GM19395 (cell line): Measurements from ENCODE around the gene RUNX1.

ENCODE experiments used
- ATAC-seq: cut with Tn5 transposase; IDR thresholded peaks from one replicate; pipeline ENCODE4 v1.9.1; 2021; ENCODE audit warnings: mild to moderate bottlenecking, moderate library complexity; ENCODE audit not compliant: unreplicated experiment

The RUNX1 gene

GRCh38 chr21:34836103-34836932 is 212.8 kb downstream of the RUNX1 start:
- no peak for ATAC-seq

- ATAC-seq = no peak
These were observed 213.6 kb downstream of the RUNX1 start for GRCh38 chr21:34835526-34835925.

- ATAC-seq = no peak
These were observed 214.1 kb downstream of the RUNX1 start for GRCh38 chr21:34834852-34835501.

- ATAC-seq = no peak
These were observed 214.8 kb downstream of the RUNX1 start for GRCh38 chr21:34834290-34834689.

- ATAC-seq = no peak
These were observed 215.6 kb downstream of the RUNX1 start for GRCh38 chr21:34833465-34833864.

- ATAC-seq = no peak
These were observed 218.5 kb downstream of the RUNX1 start for GRCh38 chr21:34830386-34831170.

- no peak for ATAC-seq
These were observed 221.5 kb downstream of the RUNX1 start for GRCh38 chr21:34827445-34828235.

- ATAC-seq = no peak
These were observed 222.3 kb downstream of the RUNX1 start for GRCh38 chr21:34826836-34827235.

GRCh38 chr21:34825948-34826548 is 223.1 kb downstream of the RUNX1 start:
- no peak for ATAC-seq

GRCh38 chr21:34825101-34825500 is 224.0 kb downstream of the RUNX1 start:
- ATAC-seq = no peak

GRCh38 chr21:34824314-34824713 is 224.8 kb downstream of the RUNX1 start:
- no peak for ATAC-seq

GRCh38 chr21:34822942-34823341 is 226.2 kb downstream of the RUNX1 start:
- ATAC-seq = no peak

GRCh38 chr21:34822168-34822567 is 226.9 kb downstream of the RUNX1 start:
- no peak for ATAC-seq

GRCh38 chr21:34821717-34822116 is 227.4 kb downstream of the RUNX1 start:
- ATAC-seq = no peak

- ATAC-seq = no peak
These were observed 229.1 kb downstream of the RUNX1 start for GRCh38 chr21:34820051-34820450.

- no peak for ATAC-seq
These were observed 229.6 kb downstream of the RUNX1 start for GRCh38 chr21:34819357-34819999.

GRCh38 chr21:34818662-34819158 is 230.4 kb downstream of the RUNX1 start:
- ATAC-seq = no peak

- ATAC-seq = no peak
These were observed 231.1 kb downstream of the RUNX1 start for GRCh38 chr21:34817821-34818661.
